GM19455 (cell line): ENCODE measurements around the gene NR6A1.
"Not testable (repeated sequence)": the region's sequence is repeated elsewhere in the genome, so short reads cannot be mapped to it uniquely, and the experiment has no call there.

Source experiments
- ATAC-seq: cut with Tn5 transposase; IDR thresholded peaks from one replicate; pipeline ENCODE4 v1.9.1; 2021; ENCODE audit not compliant: unreplicated experiment

Gene NR6A1

GRCh38 chr9:124761710-124762109 lies 9.4 kb downstream of the NR6A1 start:
- ATAC-seq: no peak

GRCh38 chr9:124761196-124761595 lies 9.9 kb downstream of the NR6A1 start:
- no peak for ATAC-seq

GRCh38 chr9:124760719-124761118 lies 10.4 kb downstream of the NR6A1 start:
- no peak for ATAC-seq

- ATAC-seq: no peak
Observed at GRCh38 chr9:124759327-124759726, 11.8 kb downstream of the NR6A1 start.

- no peak for ATAC-seq
Observed at GRCh38 chr9:124758691-124759090, 12.4 kb downstream of the NR6A1 start.

- ATAC-seq: no peak
Observed at GRCh38 chr9:124758061-124758460, 13.1 kb downstream of the NR6A1 start.

GRCh38 chr9:124757616-124758015 lies 13.5 kb downstream of the NR6A1 start:
- ATAC-seq: no peak

- ATAC-seq: no peak
Observed at GRCh38 chr9:124756011-124756410, 15.1 kb downstream of the NR6A1 start.

GRCh38 chr9:124755061-124755460 lies 16.1 kb downstream of the NR6A1 start:
- ATAC-seq: no peak

- ATAC-seq: no peak
Observed at GRCh38 chr9:124754289-124754688, 16.8 kb downstream of the NR6A1 start.

GRCh38 chr9:124752967-124753366 lies 18.1 kb downstream of the NR6A1 start:
- no peak for ATAC-seq

GRCh38 chr9:124749781-124750180 lies 21.3 kb downstream of the NR6A1 start:
- no peak for ATAC-seq

- no peak for ATAC-seq
Observed at GRCh38 chr9:124749284-124749683, 21.8 kb downstream of the NR6A1 start.

- ATAC-seq: no peak
Observed at GRCh38 chr9:124747065-124747464, 24.0 kb downstream of the NR6A1 start.

- no peak for ATAC-seq
Observed at GRCh38 chr9:124743686-124744348, 27.3 kb downstream of the NR6A1 start.

GRCh38 chr9:124742940-124743339 lies 28.2 kb downstream of the NR6A1 start:
- no peak for ATAC-seq

GRCh38 chr9:124741662-124742061 lies 29.4 kb downstream of the NR6A1 start:
- ATAC-seq: no peak

GRCh38 chr9:124741149-124741548 lies 30.0 kb downstream of the NR6A1 start:
- no peak for ATAC-seq

- no peak for ATAC-seq
Observed at GRCh38 chr9:124739360-124739759, 31.8 kb downstream of the NR6A1 start.

GRCh38 chr9:124738075-124738474 lies 33.0 kb downstream of the NR6A1 start:
- ATAC-seq: not testable (repeated sequence)

- ATAC-seq: no peak
Observed at GRCh38 chr9:124735121-124735520, 36.0 kb downstream of the NR6A1 start.

GRCh38 chr9:124734741-124735083 lies 36.4 kb downstream of the NR6A1 start:
- ATAC-seq: not testable (repeated sequence)

- no peak for ATAC-seq
Observed at GRCh38 chr9:124733964-124734740, 37.0 kb downstream of the NR6A1 start.
